Activated B cell treated with CpG ODN at 0.5 μM for 24 hours (primary cell): Measurements from ENCODE around the gene ESRRG. TPM values are rescaled to one million over a fixed set of nuclear protein-coding genes. Genes with fewer than 3 reads are reported as not detected.

ENCODE experiments used
- ATAC-seq: fragments of 200-7000 bp; cut with Tn5 transposase; one replicate; pipeline ENCODE4 v1.10.0; 2021; ENCODE audit warnings: low read depth, mild to moderate bottlenecking, moderate library complexity
- CTCF ChIA-PET: fragments of 350-600 bp; sonication (Branson Sonifier 250); formaldehyde crosslinking; loops from one replicate; lab custom pipeline; 2021; ENCODE audit warnings: antibody characterized with exemption; lab: Charles Lee
- POLR2A ChIA-PET: fragments of 350-600 bp; sonication (Branson Sonifier 250); formaldehyde crosslinking; loops from one replicate; lab custom pipeline; 2021; ENCODE audit warnings: antibody characterized with exemption; lab: Charles Lee
- DNase-seq: peaks from one replicate; pipeline ENCODE4 v3.0.0; 2022
- H3K27ac Mint-ChIP-seq: one replicate; pipeline ENCODE4 v1.8.0; 2020; ENCODE audit warnings: mixed read lengths
- H3K27me3 Mint-ChIP-seq: one replicate; pipeline ENCODE4 v1.8.0; 2021; ENCODE audit warnings: mixed read lengths
- H3K36me3 Mint-ChIP-seq: one replicate; pipeline ENCODE4 v1.8.0; 2021; ENCODE audit warnings: low read depth, mixed read lengths
- H3K4me1 Mint-ChIP-seq: one replicate; pipeline ENCODE4 v1.8.0; 2021; ENCODE audit warnings: mixed read lengths
- H3K4me3 Mint-ChIP-seq: one replicate; pipeline ENCODE4 v1.8.0; 2020; ENCODE audit warnings: mild to moderate bottlenecking, mixed read lengths
- H3K9me3 Mint-ChIP-seq: one replicate; pipeline ENCODE4 v1.8.0; 2020; ENCODE audit warnings: mixed read lengths
- intact Hi-C: fragments of 100-400 bp; cut with micrococcal nuclease; formaldehyde crosslinking; loops from one replicate; pipeline ENCODE4 v1.15.1; 2024
- total RNA-seq: library from RNA; stranded (reverse); gene quantifications from 2 replicates; pipeline ENCODE4 v1.2.3, GENCODE V29; 2022
- TF ChIP-seq, protein P1 (sequence below): fragments of 200-600 bp; IDR thresholded peaks from one replicate; pipeline ENCODE4 v1.8.0; 2022; ENCODE audit warnings: antibody characterized with exemption, mild to moderate bottlenecking

Gene ESRRG
- total RNA-seq, 1 donor from 2014 or later, result not detected

GRCh38 chr1:216700779-216701178 is 22.4 kb downstream of the ESRRG start:
- TF ChIP-seq, protein P1, sequence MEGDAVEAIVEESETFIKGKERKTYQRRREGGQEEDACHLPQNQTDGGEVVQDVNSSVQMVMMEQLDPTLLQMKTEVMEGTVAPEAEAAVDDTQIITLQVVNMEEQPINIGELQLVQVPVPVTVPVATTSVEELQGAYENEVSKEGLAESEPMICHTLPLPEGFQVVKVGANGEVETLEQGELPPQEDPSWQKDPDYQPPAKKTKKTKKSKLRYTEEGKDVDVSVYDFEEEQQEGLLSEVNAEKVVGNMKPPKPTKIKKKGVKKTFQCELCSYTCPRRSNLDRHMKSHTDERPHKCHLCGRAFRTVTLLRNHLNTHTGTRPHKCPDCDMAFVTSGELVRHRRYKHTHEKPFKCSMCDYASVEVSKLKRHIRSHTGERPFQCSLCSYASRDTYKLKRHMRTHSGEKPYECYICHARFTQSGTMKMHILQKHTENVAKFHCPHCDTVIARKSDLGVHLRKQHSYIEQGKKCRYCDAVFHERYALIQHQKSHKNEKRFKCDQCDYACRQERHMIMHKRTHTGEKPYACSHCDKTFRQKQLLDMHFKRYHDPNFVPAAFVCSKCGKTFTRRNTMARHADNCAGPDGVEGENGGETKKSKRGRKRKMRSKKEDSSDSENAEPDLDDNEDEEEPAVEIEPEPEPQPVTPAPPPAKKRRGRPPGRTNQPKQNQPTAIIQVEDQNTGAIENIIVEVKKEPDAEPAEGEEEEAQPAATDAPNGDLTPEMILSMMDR, result no peak

GRCh38 chr1:216691710-216692109 is 31.5 kb downstream of the ESRRG start:
- TF ChIP-seq, protein P1, result no peak
- H3K27me3 Mint-ChIP-seq, result no peaks in the 10 kb centered on the region
- CTCF ChIA-PET, result no interaction called here
- ATAC-seq (no peak), DNase-seq (no peak)
- POLR2A ChIA-PET, result no interaction called here
- intact Hi-C loops, result no loop called here
- H3K4me1 Mint-ChIP-seq, result no peaks in the 10 kb centered on the region
- H3K4me3 Mint-ChIP-seq, result no peak overlapping the region
- no peaks in the 10 kb centered on the region for H3K36me3 Mint-ChIP-seq
- H3K27ac Mint-ChIP-seq, result no peak overlapping the region
- H3K9me3 Mint-ChIP-seq, result no peaks in the 10 kb centered on the region

More at GRCh38 chr1:216700779-216701178, 22.4 kb downstream of the ESRRG start:
- POLR2A ChIA-PET, result no interaction called here
- ATAC-seq (no peak), DNase-seq (no peak)
- peaks cover 3% of the 10 kb centered on the region for H3K9me3 Mint-ChIP-seq
- peaks cover 2% of the 10 kb centered on the region for H3K4me1 Mint-ChIP-seq
- CTCF ChIA-PET, result no interaction called here
- no peaks in the 10 kb centered on the region for H3K36me3 Mint-ChIP-seq
- H3K27me3 Mint-ChIP-seq, result no peaks in the 10 kb centered on the region
- no peak overlapping the region for H3K27ac Mint-ChIP-seq
- intact Hi-C loops, result no loop called here
- no peak overlapping the region for H3K4me3 Mint-ChIP-seq

GRCh38 chr1:216690603-216691002 is 32.6 kb downstream of the ESRRG start:
- H3K9me3 Mint-ChIP-seq, result no peaks in the 10 kb centered on the region
- TF ChIP-seq, protein P1, result no peak
- no peak for ATAC-seq
- POLR2A ChIA-PET, result no interaction called here
- H3K27ac Mint-ChIP-seq, result no peak overlapping the region
- no peak for DNase-seq
- no peaks in the 10 kb centered on the region for H3K4me1 Mint-ChIP-seq
- CTCF ChIA-PET, result no interaction called here
- H3K4me3 Mint-ChIP-seq, result no peak overlapping the region
- intact Hi-C loops, result no loop called here
- no peaks in the 10 kb centered on the region for H3K27me3 Mint-ChIP-seq
- no peaks in the 10 kb centered on the region for H3K36me3 Mint-ChIP-seq

DNA sequence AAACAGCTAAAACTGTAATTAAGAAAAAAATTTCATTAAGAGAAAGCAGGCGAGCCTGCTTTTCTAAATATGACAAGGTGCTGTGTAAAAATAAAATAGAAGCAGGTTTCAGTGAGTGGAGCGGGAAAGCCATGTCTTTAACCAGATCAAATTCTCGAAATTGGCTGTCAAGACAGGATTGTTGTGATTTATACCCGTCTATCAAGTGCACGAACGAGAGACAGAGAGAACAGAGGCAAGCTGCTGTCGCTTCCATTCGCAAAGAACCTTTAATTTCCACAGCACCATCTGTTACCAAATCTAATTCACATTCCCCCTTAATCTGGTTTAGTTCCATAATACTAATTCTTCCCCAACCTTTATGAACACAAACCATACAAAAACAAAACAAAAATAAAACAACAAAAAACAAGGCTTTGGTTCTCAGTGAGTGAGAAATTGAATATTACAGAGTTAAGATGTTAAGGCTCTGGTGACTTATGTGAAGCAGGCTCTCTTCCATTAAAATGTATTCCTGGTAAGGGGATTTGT is 35.0 kb downstream of the ESRRG start:
- DNase-seq (no peak), ATAC-seq (no peak)
- intact Hi-C loops, result no loop called here
- Mint-ChIP-seq H3K27me3 (no peaks in the 10 kb centered on the region), H3K27ac (no peak overlapping the region), H3K36me3 (no peaks in the 10 kb centered on the region), H3K9me3 (no peaks in the 10 kb centered on the region), H3K4me3 (no peak overlapping the region), H3K4me1 (no peaks in the 10 kb centered on the region)
- TF ChIP-seq, protein P1, result no peak
- ChIA-PET CTCF (no interaction called here), POLR2A (no interaction called here)

- ChIA-PET POLR2A (no interaction called here), CTCF (no interaction called here)
- no peaks in the 10 kb centered on the region for H3K27me3 Mint-ChIP-seq
- H3K36me3 Mint-ChIP-seq, result no peaks in the 10 kb centered on the region
- H3K4me3 Mint-ChIP-seq, result no peak overlapping the region
- DNase-seq, result no peak
- TF ChIP-seq, protein P1, result no peak
- H3K4me1 Mint-ChIP-seq, result no peaks in the 10 kb centered on the region
- no peaks in the 10 kb centered on the region for H3K9me3 Mint-ChIP-seq
- H3K27ac Mint-ChIP-seq, result no peak overlapping the region
- no peak for ATAC-seq
- intact Hi-C loops, result no loop called here
These were observed 36.1 kb downstream of the ESRRG start for GRCh38 chr1:216686860-216687766.
